IMR-90 (cell line): Measurements from ENCODE around the gene LYZL6. TPM values are rescaled to one million over a fixed set of nuclear protein-coding genes. Genes with fewer than 3 reads are reported as not detected.
"Not testable (repeated sequence)": the region's sequence is repeated elsewhere in the genome, so short reads cannot be mapped to it uniquely, and the experiment has no call there.

Source experiments
- ATAC-seq: fragments of 200-7000 bp; cut with Tn5 transposase; 2 replicates; pipeline ENCODE4 v1.9.1; 2020; ENCODE audit warnings: low read depth, mild to moderate bottlenecking, moderate library complexity
- BruUV-seq: library from RNA; stranded (reverse); fragments of 400-500 nt; replicated peaks from 2 replicates; lab custom pipeline; 2021; lab: Mats Ljungman, UMichigan
- CTCF ChIA-PET: fragments of 300-600 bp; formaldehyde crosslinking; extraction: SDS; loops from one replicate; lab custom pipeline; 2021; ENCODE audit warnings: antibody characterized with exemption; lab: Yijun Ruan, JAX
- POLR2A ChIA-PET: fragments of 300-600 bp; sonication (Branson Sonifier 250); formaldehyde crosslinking; loops from one replicate; lab custom pipeline; 2022; ENCODE audit warnings: antibody characterized with exemption; ENCODE audit not compliant: unreplicated experiment; lab: Charles Lee
- DNase-seq: peaks from one replicate; pipeline ENCODE4 v3.0.0; 2013
- H2AFZ ChIP-seq: replicated peaks from 2 replicates; pipeline ENCODE3; 2013; ENCODE audit warnings: low read length, mild to moderate bottlenecking; ENCODE audit not compliant: poor library complexity
- H2AK5ac ChIP-seq: 2 replicates; pipeline ENCODE4 v1.6.1; 2013; ENCODE audit warnings: low read depth, low read length, inconsistent platforms
- H2AK9ac ChIP-seq: replicated peaks from 2 replicates; pipeline ENCODE3; 2013; ENCODE audit warnings: mild to moderate bottlenecking, low read depth, low read length, moderate library complexity; ENCODE audit not compliant: poor library complexity
- H2BK120ac ChIP-seq: 2 replicates; pipeline ENCODE4 v1.6.1; 2013; ENCODE audit warnings: low read depth, low read length, inconsistent platforms
- H2BK15ac ChIP-seq: 3 replicates; pipeline ENCODE4 v1.6.1; 2013; ENCODE audit warnings: low read depth, low read length, inconsistent platforms
- H2BK20ac ChIP-seq: 2 replicates; pipeline ENCODE4 v1.6.1; 2013; ENCODE audit warnings: low read depth, mild to moderate bottlenecking, inconsistent platforms, low read length, moderate library complexity
- H2BK5ac ChIP-seq: 2 replicates; pipeline ENCODE4 v1.6.1; 2013; ENCODE audit warnings: mild to moderate bottlenecking, low read depth, low read length, inconsistent platforms; ENCODE audit not compliant: poor library complexity, severe bottlenecking
- H3K14ac ChIP-seq: replicated peaks from 2 replicates; pipeline ENCODE4 v1.6.1; 2013; ENCODE audit warnings: low read depth, low read length, inconsistent platforms
- H3K18ac ChIP-seq: 2 replicates; pipeline ENCODE4 v1.6.1; 2013; ENCODE audit warnings: low read depth, low read length, control low read depth
- H3K23ac ChIP-seq: 2 replicates; pipeline ENCODE4 v1.6.1; 2013; ENCODE audit warnings: low read depth, low read length, inconsistent platforms
- H3K27ac ChIP-seq: 2 replicates; pipeline ENCODE4 v1.5.1; 2013; ENCODE audit warnings: mild to moderate bottlenecking, control low read depth, low read length; ENCODE audit not compliant: insufficient read depth
- H3K27me3 ChIP-seq: 2 replicates; pipeline ENCODE4 v1.6.1; 2013; ENCODE audit warnings: low read length; ENCODE audit not compliant: control insufficient read depth, insufficient read depth
- H3K36me3 ChIP-seq: 2 replicates; pipeline ENCODE4 v1.6.1; 2013; ENCODE audit warnings: low read length, mixed read lengths; ENCODE audit not compliant: control insufficient read depth, insufficient read depth
- H3K4ac ChIP-seq: 2 replicates; pipeline ENCODE4 v1.6.1; 2013; ENCODE audit warnings: low read depth, low read length, inconsistent platforms
- H3K4me1 ChIP-seq: 2 replicates; pipeline ENCODE4 v1.6.1; 2013; ENCODE audit warnings: low read length, mixed read lengths; ENCODE audit not compliant: control insufficient read depth, insufficient read depth
- H3K4me2 ChIP-seq: 2 replicates; pipeline ENCODE4 v1.6.1; 2013; ENCODE audit warnings: low read depth, mild to moderate bottlenecking, control low read depth, low read length, moderate library complexity
- H3K4me3 ChIP-seq: 2 replicates; pipeline ENCODE4 v1.5.1; 2013; ENCODE audit warnings: low read depth, mild to moderate bottlenecking, control low read depth, low read length, moderate library complexity; ENCODE audit not compliant: insufficient read depth
- H3K56ac ChIP-seq: 2 replicates; pipeline ENCODE4 v1.6.1; 2013; ENCODE audit warnings: low read length, inconsistent platforms; ENCODE audit not compliant: insufficient read depth; ENCODE audit errors: extremely low read depth
- H3K79me1 ChIP-seq, 2 experiments: 2 replicates each; pipeline ENCODE4 v1.6.1; 2013; ENCODE audit warnings: low read length in 2 of 2, inconsistent platforms in 1 of 2, low read depth in 1 of 2
- H3K9ac ChIP-seq: 2 replicates; pipeline ENCODE4 v1.6.1; 2013; ENCODE audit warnings: low read depth, low read length, control low read depth
- H3K9me1 ChIP-seq: 2 replicates; pipeline ENCODE4 v1.6.1; 2013; ENCODE audit warnings: low read length, inconsistent platforms; ENCODE audit not compliant: insufficient read depth
- H3K9me3 ChIP-seq: 2 replicates; pipeline ENCODE4 v1.6.1; 2013; ENCODE audit warnings: low read length; ENCODE audit not compliant: control insufficient read depth, insufficient read depth
- H4K20me1 ChIP-seq: 2 replicates; pipeline ENCODE4 v1.6.1; 2013; ENCODE audit warnings: low read length, inconsistent platforms; ENCODE audit not compliant: insufficient read depth
- H4K5ac ChIP-seq: 2 replicates; pipeline ENCODE4 v1.6.1; 2013; ENCODE audit warnings: mild to moderate bottlenecking, low read depth, low read length, control low read depth
- H4K8ac ChIP-seq, 2 experiments: 2 replicates each; pipeline ENCODE4 v1.6.1; 2013; ENCODE audit warnings: low read depth in 2 of 2, low read length in 2 of 2, control low read depth in 1 of 2, inconsistent platforms in 1 of 2
- H4K91ac ChIP-seq: 2 replicates; pipeline ENCODE4 v1.6.1; 2013; ENCODE audit warnings: low read depth, low read length, inconsistent platforms; ENCODE audit not compliant: insufficient read depth
- WGBS, 2 experiments: methylation state at CpG; one replicate each; pipeline versions ENCODE4 v1.1.5 to v1.1.7; 2013; ENCODE audit warnings: missing lambda C conversion rate in 2 of 2; ENCODE audit not compliant: insufficient read length in 1 of 2; ENCODE audit errors: extremely low coverage in 2 of 2; 5-methylcytosine and 5-hydroxymethylcytosine counted together
- dilution Hi-C: fragments of 300-500 bp; cut with HindIII; formaldehyde crosslinking; loops from one replicate; pipeline ENCODE4 v1.14.3; 2018; ENCODE audit warnings: low sequenced_read_pairs; ENCODE audit not compliant: unreplicated experiment
- in situ Hi-C: fragments of 300-500 bp; cut with MboI; formaldehyde crosslinking; loops from 3 replicates; pipeline ENCODE4 v1.14.3; 2019; ENCODE audit warnings: low sequenced_read_pairs, inconsistent platforms, mixed read lengths
- intact Hi-C: fragments of 100-400 bp; cut with micrococcal nuclease; formaldehyde crosslinking; loops from 2 replicates; pipeline ENCODE4 v1.10.0; 2022
- polyA plus RNA-seq, 3 experiments: library from polyadenylated mRNA; depleted of rRNA; stranded (reverse); fragments of >200 nt; gene quantifications; 2 replicates each; pipeline ENCODE4 v1.2.3, GENCODE V29; 2012; ENCODE audit warnings: low replicate concordance in 1 of 3
- total RNA-seq: library from RNA; depleted of rRNA; stranded (reverse); fragments of >200 nt; gene quantifications from 2 replicates; pipeline ENCODE4 v1.2.3, GENCODE V29; 2012

LYZL6 gene
- total and polyA plus RNA-seq, 2 of the 4 experiments (the other 2 are of a cell fraction), result not detected

GRCh38 chr17:35938492-35938891 lies 5.0 kb downstream of the LYZL6 start:
- in situ Hi-C loops, result not testable (repeated sequence)

More at GRCh38 chr17:35938492-35938891, 5.0 kb downstream of the LYZL6 start:
- H3K9ac ChIP-seq, dilution Hi-C loops, intact Hi-C loops, H3K9me1 ChIP-seq, H2BK120ac ChIP-seq, H3K36me3 ChIP-seq, H3K4me2 ChIP-seq, H2BK5ac ChIP-seq, H3K4me1 ChIP-seq, H3K79me1 ChIP-seq, H3K14ac ChIP-seq, DNase-seq, H4K5ac ChIP-seq, H3K27me3 ChIP-seq, H3K18ac ChIP-seq, H2BK20ac ChIP-seq, H3K23ac ChIP-seq, H3K4me3 ChIP-seq, H3K56ac ChIP-seq, H3K4ac ChIP-seq, H2AK9ac ChIP-seq, H4K8ac ChIP-seq, H4K91ac ChIP-seq, H4K20me1 ChIP-seq, H3K27ac ChIP-seq, ATAC-seq, H3K9me3 ChIP-seq, POLR2A ChIA-PET, H2AK5ac ChIP-seq, H2BK15ac ChIP-seq, BruUV-seq, H2AFZ ChIP-seq: not testable (repeated sequence)
- WGBS, 2 experiments, result no CpG with 5 or more reads among the region's 3 CpGs
- CTCF ChIA-PET, result interaction anchor here (0.7 kb wide), 1 partner anchor 244 kb away, joined by 3 read pairs; no protein-coding TSS in a partner anchor
